GM04504 (cell line): ENCODE results near the gene CPA5.

Experiments
- DNase-seq: peaks from one replicate; pipeline ENCODE4 v3.0.0-alpha.2; 2012; ENCODE audit warnings: low read depth

The CPA5 gene, protein sequence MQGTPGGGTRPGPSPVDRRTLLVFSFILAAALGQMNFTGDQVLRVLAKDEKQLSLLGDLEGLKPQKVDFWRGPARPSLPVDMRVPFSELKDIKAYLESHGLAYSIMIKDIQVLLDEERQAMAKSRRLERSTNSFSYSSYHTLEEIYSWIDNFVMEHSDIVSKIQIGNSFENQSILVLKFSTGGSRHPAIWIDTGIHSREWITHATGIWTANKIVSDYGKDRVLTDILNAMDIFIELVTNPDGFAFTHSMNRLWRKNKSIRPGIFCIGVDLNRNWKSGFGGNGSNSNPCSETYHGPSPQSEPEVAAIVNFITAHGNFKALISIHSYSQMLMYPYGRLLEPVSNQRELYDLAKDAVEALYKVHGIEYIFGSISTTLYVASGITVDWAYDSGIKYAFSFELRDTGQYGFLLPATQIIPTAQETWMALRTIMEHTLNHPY

GRCh38 chr7:130344271-130344866 is at the start of gene CPA5:
Gene CPA5, plus strand, starts transcription at chr7:130344816. Its CDS starts 1,670 bp downstream, at chr7:130346486.
- DNase-seq = no peak

GRCh38 chr7:130296221-130296951 is 48.2 kb upstream of the CPA5 start:
- DNase-seq = no peak

DNA sequence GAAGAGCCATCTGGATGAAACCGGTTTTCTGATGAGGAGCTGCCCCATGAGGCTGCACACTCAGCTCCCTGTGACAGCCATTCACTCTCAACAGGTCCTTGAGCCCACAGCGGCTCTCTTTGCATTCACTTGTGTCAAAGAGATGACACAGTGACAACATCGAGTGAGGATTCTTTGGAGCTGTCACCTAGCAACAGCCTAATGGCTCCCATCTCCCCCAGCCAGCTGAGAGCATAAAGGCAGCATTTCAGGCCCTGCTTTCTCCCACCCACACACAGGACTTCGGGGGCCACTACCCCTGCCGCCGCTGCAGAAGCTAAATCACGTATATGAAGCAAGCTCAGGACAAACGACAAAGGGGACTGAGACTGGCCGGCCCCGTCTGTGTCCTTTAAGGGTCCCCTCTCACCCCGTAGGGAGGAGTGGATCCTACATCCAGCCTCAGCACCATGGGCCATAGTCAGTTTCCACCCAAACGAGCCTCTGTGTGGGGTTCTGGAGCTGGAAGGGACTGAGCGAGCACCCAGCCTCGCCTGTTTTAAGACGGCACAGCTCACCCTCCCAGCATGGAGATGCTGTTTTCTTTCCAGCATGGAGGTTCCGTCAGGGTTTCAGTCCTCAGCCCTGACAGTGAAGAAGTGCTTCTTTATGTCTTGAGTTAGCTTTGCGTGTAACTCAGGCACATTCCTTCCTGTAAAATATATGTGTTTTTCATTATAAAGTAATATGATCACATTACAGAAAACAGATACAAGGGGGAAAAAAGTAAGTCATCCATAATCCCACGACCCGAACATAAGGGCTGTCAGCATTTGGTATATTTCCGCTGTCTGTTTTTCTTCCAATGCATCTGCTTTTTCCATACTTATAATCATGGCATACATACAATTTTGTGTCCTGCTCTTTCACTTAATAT is 46.7 kb upstream of the CPA5 start:
- DNase-seq = no peak

GRCh38 chr7:130298544-130299326 is 45.9 kb upstream of the CPA5 start:
- DNase-seq = no peak

GRCh38 chr7:130299866-130300265 is 44.8 kb upstream of the CPA5 start:
- DNase-seq = no peak

DNA sequence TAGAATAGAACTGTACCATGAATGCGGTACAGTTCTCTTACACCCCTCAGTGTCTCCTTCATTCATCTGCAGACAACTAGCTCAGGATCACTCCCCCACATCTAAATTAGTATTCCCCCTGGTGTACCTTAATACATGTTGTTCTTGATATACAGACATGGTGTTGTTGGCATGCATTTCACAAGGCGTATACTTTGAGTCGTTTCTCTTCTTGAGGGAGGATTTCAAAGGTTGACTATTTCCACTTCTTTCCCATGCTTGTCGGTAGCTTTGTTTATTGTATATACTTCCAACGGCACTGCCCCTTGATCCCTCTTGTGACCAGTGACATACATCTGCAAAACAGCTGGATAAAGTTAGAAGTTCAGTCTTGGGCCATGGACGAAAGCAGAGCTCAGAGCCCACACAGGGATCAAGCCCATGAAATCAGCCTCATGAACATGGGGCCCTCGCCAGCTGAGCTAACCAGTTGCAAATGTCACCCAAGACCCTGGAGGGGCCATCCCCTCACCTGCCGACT is 43.1 kb upstream of the CPA5 start:
- no peak for DNase-seq

DNA sequence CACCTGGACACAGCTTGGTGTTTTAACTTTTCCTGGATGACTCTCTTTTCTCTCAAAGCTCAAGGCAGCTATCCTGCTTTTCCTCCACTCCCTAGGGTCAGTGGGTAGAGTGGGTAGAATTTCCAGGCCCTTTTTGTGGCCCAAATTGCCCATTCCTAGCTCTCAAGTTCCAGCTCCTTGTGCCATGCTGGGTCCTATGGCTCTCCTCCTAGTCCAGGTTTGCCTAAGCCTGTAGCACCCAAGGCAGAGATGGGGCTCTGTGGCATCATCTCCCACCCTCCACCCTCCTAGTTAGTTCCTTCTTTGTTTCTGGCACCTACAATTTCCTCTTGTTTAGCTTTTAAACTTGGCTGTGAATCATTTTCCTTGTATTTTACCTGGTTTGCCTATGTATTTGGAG is 42.0 kb upstream of the CPA5 start:
- DNase-seq = no peak

DNA sequence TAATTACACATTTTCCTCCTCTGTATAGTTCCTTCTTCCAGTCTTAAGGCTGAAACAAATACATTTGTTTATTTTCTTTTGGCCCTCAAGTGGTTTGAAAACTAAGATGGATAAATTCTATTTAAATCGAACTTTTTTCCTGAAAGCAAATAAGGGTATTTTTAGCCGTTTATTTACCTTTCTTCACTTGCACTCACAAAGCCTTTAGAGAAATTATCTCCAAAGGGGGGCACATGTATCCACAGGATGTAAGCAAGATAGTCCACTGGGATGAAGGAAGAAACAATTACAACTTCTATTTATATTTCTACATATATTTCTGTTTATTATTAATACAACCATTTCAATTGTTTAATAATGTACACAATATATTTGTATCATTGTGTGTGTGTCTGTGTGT is 41.5 kb upstream of the CPA5 start:
- no peak for DNase-seq

GRCh38 chr7:130303551-130303950 is 41.1 kb upstream of the CPA5 start:
- no peak for DNase-seq

DNA sequence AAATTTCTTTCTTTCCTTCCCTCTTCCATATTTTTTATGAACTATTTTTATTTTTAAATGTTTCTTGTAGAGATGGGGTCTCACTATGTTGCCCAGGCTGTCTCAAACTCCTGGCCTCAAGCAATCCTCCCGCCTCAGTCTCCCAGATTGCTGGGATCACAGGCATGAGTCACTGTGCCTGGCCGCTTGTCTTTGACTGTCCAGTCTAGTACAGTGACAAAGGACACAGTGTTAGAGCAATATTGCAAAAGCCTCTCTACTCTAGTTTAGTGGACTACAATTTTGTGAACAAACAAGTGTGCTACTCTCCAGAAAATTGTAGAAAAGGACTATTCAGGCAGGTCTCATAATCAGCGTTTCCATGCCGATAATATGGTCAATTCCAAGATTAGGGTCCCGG is 40.6 kb upstream of the CPA5 start:
- no peak for DNase-seq

DNA sequence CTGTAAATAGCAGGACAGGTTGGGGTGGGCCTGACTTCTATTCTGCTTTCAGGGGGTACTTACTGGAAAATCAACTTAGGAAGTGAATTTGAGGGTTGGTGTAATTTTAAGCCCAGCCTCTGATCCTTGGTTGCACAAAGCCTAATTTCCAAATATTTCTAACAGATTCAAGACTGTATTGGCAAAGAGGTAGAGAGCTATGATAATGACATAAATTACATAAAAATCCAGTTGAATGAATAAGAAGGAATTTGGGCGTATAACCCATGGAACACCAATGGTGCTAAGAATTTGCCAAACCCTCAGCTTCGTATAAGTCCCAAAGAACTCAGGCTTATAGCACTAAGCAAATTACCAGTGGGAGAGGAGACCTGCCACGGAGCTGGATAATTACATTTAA is 39.7 kb upstream of the CPA5 start:
- DNase-seq = no peak

DNA sequence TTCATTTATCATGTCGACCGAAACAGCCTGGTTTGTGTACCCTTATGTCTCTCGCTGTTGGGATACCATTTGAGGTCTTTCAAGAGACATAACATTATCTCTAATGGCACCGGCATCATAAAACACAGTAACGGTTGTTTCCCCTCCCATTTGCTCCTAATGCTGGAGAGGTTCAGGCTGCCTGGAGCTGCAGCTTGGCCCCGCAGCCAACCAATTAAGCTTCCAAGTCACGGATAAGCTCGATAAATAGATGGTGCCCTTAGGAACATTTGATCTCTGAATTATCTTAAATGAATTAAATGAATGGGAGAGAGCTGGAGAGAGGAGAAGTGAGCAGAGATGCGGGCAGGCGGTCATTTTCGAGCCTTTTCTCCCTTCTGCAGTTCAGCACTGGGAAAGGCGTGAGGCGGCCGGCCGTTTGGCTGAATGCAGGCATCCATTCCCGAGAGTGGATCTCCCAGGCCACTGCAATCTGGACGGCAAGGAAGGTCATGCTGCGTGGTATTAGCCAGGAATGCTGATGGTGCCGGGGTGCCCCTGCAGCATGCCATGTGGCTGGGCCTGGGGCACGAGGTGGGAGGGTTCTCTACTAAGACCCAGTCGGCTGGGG is 39.1 kb upstream of the CPA5 start:
- no peak for DNase-seq

DNA sequence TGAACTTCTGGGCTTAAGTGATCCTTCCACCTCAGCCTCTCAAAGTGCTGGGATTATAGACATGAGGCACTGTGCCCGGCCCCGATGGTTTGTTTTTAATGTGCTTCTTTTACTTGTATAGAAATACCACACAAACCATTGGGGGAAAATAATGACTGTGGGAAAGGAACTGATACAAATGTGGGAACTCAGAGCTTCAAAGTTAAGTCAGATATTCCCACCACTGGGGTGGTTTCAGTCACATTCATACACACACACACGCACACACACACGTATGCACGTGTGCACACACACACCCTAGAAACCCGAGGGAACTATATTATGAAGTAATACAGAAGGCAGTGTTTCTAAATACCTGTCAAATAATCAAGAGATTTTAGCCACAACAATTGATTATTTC is 34.6 kb upstream of the CPA5 start:
- DNase-seq = no peak

DNA sequence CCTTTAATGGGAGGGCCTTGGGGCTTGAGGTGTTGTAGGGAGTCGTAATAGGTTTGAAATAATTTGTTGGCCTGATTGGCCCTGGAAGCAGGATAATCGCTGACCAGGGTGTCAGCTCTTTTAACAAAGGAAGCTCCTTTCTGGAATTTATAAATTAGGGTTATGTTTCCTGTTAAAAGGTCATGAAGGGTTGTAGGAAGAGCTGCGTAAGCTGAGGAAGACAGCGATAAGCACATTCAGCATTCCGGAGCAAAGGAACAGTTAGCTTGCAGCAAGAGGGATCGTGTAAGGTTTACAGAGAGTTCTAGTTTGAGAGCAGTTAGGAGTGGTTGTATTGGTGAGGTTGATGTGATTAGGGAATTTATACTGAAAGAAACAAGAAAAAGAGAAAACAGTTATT is 30.3 kb upstream of the CPA5 start:
- no peak for DNase-seq

GRCh38 chr7:130319541-130319940 is 25.1 kb upstream of the CPA5 start:
- no peak for DNase-seq

DNA sequence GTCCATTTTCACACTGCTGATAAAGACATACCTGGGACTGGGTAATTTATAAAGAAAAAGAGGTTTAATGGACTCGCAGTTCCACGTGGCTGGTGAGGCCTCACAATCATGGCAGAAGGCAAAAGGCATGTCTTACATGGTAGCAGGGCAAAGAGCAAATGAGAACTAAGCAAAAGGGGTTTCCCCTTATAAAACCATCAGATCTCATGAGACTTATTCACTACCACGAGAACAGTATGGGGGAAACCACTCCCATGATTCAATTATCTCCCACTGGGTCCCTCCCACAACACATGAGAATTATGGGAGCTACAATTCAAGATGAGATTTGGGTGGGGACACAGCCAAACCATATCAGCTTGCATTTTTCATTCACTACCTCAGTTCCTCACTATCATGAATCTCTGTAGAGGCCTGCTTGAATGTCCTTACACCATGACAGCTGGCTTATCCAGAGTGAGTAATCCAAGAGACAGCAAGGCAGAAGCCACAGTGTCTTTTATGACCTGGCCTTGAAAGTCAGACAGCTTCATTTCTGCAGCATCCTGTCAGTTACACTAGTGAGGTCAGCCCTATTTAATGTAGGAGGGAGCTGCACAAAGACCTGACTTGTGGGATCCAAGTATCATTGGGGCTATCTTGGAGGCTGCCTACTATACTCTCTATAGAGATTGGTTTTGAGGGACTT is 22.9 kb upstream of the CPA5 start:
- DNase-seq = peak; percentile 35

- DNase-seq = no peak
Measured at GRCh38 chr7:130322615-130323014, 22.0 kb upstream of the CPA5 start.

DNA sequence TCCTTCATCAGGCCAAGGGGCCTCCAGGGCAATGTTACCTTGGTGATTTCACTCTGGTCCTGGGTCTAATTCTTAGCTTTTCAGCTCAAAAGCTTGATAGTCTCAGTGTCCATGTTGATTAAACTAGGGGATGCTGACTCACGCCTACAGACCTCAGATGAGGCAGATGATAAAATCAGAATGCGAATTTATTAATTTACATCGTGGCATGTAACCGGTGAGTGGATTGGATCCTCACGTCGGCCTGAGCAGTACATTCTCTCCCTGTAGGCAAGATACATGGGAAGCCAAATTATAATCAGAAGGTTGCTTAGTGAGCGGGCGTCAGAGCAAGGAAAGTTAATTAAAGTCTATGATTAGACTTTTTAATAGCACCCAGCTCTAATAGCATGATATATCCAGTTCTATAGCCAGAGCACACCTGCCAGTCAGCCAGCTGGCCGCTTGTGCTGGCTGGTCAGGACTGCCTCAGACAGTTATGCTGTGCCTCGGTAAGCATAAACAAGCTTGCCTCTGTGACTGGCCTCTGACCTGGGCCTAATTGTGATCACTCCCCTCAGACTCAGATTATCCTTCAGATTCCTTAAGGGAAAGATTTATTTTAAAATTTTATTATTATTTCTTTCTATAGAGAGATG is 20.2 kb upstream of the CPA5 start:
- no peak for DNase-seq

DNA sequence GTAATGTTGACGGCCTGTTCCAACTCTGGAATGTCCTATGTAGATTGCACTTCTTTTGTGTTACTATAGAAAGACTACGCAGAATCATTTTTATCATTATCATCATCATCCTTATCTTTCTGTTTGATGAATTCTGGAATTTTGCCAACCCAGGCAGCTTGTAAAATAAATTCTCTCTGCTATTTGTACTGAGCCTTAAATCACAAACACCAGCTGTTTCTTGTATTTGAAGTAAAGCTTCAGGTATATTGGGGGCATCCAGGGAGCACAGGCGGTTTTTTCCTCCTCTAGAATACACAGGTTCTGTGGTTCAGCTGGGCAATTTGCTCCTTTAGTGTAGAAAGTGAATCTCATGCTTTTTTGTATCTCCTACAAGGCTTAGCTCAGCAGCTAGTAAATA is 14.9 kb upstream of the CPA5 start:
- DNase-seq = no peak
